Measurements from ENCODE around the gene NUDCD2.
"Not testable (repeated sequence)": the region's sequence is repeated elsewhere in the genome, so short reads cannot be mapped to it uniquely, and the experiment has no call there.

NUDCD2 gene

GRCh38 chr5:163415673-163416072 is 44.2 kb downstream of the NUDCD2 start:
- not testable (repeated sequence) for FAIRE-seq

GRCh38 chr5:163410505-163410904 is 49.4 kb downstream of the NUDCD2 start:
- no peak for FAIRE-seq

- FAIRE-seq, result no peak
Observed at GRCh38 chr5:163409384-163409783, 50.5 kb downstream of the NUDCD2 start.

- peak; percentile 95 for FAIRE-seq
Observed at GRCh38 chr5:163408311-163408923, 51.5 kb downstream of the NUDCD2 start.

GRCh38 chr5:163407034-163407655 is 52.8 kb downstream of the NUDCD2 start:
- FAIRE-seq, result no peak

GRCh38 chr5:163404364-163405173 is 55.3 kb downstream of the NUDCD2 start:
- FAIRE-seq, result no peak

- FAIRE-seq, result no peak
Observed at GRCh38 chr5:163402007-163402406, 57.9 kb downstream of the NUDCD2 start.

- no peak for FAIRE-seq
Observed at GRCh38 chr5:163401271-163401670, 58.6 kb downstream of the NUDCD2 start.

GRCh38 chr5:163399923-163400322 is 60.0 kb downstream of the NUDCD2 start:
- no peak for FAIRE-seq

- no peak for FAIRE-seq
Observed at GRCh38 chr5:163397354-163397753, 62.5 kb downstream of the NUDCD2 start.

- FAIRE-seq, result not testable (repeated sequence)
Observed at GRCh38 chr5:163396818-163397340, 63.0 kb downstream of the NUDCD2 start.

All from islet of Langerhans (tissue), 1 donor.